GM15510 (cell line): Measurements from ENCODE around the gene CLRN2.

Experiments used
- POLR2A ChIP-seq: IDR thresholded peaks from 3 replicates; pipeline ENCODE4 v1.6.1; 2011; ENCODE audit warnings: borderline replicate concordance; ENCODE audit not compliant: insufficient read length; ENCODE audit errors: extremely low read depth

The CLRN2 gene

GRCh38 chr4:17514865-17515264 is at the start of gene CLRN2:
Gene CLRN2 (plus strand): TSS chr4:17515165. CDS start chr4:17515267, 102 bp downstream.
- no peak for TF ChIP-seq POLR2A

- no peak for TF ChIP-seq POLR2A
Observed at GRCh38 chr4:17468619-17469221, 46.2 kb upstream of the CLRN2 start.

DNA sequence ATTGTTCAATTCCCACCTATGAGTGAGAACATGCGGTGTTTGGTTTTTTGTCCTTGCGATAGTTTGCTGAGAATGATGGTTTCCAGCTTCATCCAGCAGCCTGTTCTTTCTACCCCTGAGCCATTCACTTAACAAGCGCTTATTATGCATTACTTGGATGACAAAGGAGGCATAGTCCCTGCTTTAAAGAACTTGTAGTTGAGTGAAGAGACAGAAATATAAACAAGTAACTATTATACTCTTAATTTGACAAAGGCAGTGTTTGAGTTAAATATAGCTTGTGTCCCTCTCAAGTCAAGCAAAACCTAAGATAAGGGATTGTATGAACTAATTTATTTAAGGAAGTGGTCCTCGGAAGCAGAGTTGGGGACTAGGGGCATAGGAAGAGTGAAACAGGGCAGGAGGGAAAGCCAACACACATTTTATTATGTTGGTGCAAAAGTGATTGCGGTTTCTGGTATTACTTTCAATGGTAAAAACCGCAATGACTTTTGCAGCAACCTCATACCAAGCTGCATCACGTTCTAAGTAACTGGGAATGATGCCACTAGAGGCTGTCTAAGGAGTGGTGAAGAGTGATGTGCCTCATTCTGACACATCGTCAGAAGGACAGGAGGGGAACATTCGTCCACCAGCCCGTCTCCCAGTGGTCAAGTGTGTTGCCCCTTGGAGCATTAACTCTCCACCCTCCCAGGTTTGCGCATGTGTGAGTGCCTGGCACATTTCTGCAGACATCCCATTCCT is 44.9 kb upstream of the CLRN2 start:
- TF ChIP-seq POLR2A, result no peak

DNA sequence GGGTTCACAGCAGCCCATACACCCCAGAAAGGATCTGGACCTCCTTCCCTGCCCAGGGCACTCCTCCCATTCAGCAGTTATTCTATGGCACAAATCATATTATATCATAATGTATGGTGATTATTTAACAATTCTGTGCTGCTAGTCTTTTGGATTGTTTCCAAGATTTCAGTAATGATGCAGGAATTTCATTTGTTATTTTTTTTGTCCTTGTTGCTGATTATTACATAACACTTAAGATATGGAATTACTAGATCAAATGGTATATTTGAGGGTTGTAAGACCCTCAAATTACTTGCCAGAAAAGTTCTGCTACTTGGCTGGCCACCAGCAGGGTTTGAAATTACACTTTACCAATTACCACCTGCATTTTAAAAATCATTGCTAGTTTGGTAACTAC is 39.5 kb upstream of the CLRN2 start:
- no peak for TF ChIP-seq POLR2A

DNA sequence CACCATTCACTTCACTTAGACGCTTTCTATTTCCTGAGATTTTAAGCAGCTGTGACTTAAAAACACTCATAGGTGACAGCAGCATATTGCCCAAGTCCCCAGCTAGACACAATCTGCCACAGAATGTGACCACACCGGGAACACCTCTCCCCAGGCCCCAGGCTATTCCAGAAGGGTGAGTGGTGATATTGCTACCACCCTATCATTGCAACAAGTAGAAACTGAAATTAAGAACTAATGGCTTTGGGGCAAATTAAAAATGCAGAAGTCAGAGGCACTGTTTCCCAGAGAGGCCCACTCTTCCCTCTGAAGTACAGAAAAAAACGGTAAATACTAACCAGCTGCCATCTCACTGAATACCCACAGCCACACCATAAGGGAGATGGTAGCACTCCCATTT is 38.1 kb upstream of the CLRN2 start:
- TF ChIP-seq POLR2A, result no peak

- no peak for TF ChIP-seq POLR2A
Observed at GRCh38 chr4:17477774-17478472, 37.0 kb upstream of the CLRN2 start.

- TF ChIP-seq POLR2A, result no peak
Observed at GRCh38 chr4:17480210-17480927, 34.6 kb upstream of the CLRN2 start.

DNA sequence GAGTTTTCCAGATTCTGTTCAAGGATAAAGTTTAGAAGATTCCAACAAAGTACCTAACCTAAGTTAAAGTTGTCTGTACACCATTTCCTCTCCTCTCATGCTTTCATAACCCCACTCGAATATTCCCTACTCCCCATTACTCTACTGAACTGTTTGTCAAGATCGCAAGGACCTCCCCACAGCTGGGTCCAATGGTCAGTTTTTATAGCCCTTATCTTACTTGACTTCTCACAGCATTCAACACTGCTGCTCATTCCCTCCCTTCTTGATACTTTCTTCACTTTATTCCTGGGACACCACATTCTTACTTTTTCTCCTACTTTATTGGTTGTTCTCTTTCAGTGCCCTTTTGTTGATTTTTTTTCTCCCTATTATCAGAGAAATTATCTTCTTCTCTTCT is 34.0 kb upstream of the CLRN2 start:
- no peak for TF ChIP-seq POLR2A

DNA sequence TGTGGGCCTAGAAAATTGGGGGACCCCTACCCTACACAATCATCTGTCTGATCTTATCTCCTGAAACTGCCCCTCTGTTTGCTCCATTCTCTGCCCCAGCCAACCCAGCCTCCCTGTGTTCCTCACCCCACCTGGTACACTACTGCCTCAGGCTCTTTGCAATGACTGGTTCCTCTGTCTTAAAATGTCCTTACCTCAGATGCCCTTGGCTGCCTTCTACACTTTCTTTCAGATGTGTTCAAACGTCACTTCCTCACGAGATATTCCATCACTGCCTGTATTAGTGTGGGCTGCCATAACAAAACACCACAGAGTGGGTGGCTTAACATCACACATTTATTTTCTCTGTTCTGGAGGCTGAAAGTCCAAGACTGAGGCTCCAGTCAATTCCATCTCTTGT is 32.2 kb upstream of the CLRN2 start:
- no peak for TF ChIP-seq POLR2A

GRCh38 chr4:17489123-17489522 is 25.8 kb upstream of the CLRN2 start:
- TF ChIP-seq POLR2A, result no peak

DNA sequence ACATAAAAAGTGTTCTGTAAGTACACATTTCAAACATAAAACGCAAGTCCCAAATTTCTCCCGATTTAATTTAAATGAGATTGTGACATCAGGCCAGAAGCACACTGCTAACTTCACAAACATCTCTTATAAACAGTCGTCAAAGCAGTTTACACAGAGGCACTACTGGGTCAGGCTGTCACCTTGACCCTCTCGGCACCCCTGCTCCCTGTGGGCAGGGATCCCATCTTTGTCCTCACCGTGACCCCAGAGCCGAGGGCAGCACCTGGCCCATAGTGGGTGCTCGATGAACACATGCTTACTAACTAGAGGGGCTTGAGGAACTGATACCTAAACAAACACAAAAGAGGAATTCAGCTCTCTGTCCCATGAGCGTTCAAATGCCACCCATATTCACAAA is 25.2 kb upstream of the CLRN2 start:
- no peak for TF ChIP-seq POLR2A

- TF ChIP-seq POLR2A, result no peak
Observed at GRCh38 chr4:17490575-17491059, 24.3 kb upstream of the CLRN2 start.

DNA sequence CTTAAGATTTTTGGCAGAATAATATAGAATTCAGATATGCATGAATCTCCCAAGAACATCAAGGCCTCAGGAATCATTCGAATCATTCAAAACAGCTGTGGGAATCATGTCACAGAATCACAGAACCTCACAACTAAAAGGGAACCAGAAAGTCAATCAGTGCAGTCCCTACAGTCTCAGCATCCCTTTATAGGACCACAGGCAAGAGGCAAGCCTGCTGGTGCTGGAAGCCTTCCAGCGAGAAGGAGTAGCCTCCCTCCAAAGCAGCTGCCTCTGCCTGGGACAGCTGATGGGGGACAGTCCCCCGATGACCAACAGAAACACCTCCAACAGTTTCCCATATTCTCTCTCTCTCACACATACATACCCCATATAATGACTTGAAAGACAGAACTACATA is 23.8 kb upstream of the CLRN2 start:
- TF ChIP-seq POLR2A, result no peak

DNA sequence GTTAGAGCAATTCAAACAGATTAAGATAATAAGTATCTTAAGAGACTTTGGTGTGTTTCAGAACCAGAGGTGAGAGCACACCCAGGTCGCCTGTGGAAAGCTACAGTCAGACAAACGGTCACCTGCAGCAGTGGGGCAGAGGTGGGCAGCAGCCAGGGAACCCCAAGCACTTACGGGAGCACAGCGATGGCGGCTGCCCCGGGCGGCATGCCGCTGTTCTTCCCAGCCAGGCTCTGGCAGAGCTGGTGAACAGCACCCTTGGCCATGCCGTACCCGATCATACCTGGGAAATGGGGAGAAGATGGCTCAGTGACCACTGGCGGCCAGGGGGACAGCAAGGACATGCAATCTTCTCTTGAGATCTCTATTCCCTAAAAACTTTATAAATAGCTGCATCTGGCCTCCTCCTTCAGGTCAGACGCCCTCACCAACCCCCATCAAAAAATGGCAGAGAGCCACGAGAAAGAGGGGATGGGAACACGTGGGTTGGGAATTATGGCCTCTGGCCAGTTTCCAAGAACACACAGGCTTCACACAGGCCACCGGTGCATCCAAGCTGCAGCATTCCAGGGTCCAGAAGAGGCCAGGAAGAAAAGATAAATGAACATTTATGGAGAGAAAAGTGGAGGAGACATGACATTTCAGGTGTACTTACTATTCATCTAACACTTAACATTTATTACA is 22.8 kb upstream of the CLRN2 start:
- no peak for TF ChIP-seq POLR2A
